ENCODE results near the gene MS4A14. TPM values are rescaled to one million over a fixed set of nuclear protein-coding genes. Genes with fewer than 3 reads are reported as not detected.
"Not testable (repeated sequence)": the region's sequence is repeated elsewhere in the genome, so short reads cannot be mapped to it uniquely, and the experiment has no call there.

Gene MS4A14
- total and polyA plus RNA-seq, 2 of the 8 experiments (the other 6 are each of a cell fraction or from before 2014, with no cell fraction given) = not detected

GRCh38 chr11:60366262-60366904 is 29.9 kb upstream of the MS4A14 start:
- H3K4ac ChIP-seq (replicated peaks; ENCODE audit: insufficient read length, low read depth, low read length); H3K4me3 ChIP-seq (ENCODE audit: extremely low read depth in 1 of 4, insufficient read depth in 2 of 4, low read depth in 3 of 4, low read length in 4 of 4); H2AFZ ChIP-seq (ENCODE audit: low read length); H4K5ac ChIP-seq (ENCODE audit: insufficient read length, low read depth, low read length); H2AK5ac ChIP-seq (ENCODE audit: low read depth, low read length); H4K20me1 ChIP-seq (replicated peaks in 1 of 2; ENCODE audit: control insufficient read depth in 1 of 2, insufficient read depth in 2 of 2, low read length in 2 of 2); H2BK5ac ChIP-seq (ENCODE audit: low read depth, low read length); POLR2A ChIA-PET (ENCODE audit: partially characterized antibody); H4K8ac ChIP-seq (ENCODE audit: extremely low read depth, insufficient read depth, low read length); H3K56ac ChIP-seq (replicated peaks; ENCODE audit: insufficient read length, low read depth, low read length); H3K23me2 ChIP-seq (ENCODE audit: low read depth, low read length); H4K91ac ChIP-seq (replicated peaks; ENCODE audit: insufficient read length, low read length); H2BK20ac ChIP-seq (ENCODE audit: low read length); H3K27me3 ChIP-seq (replicated peaks in 1 of 4; ENCODE audit: control insufficient read depth in 3 of 4, extremely low read depth in 1 of 4, insufficient read depth in 3 of 4, low read length in 3 of 4); H3K23ac ChIP-seq (ENCODE audit: insufficient read length); H2BK12ac ChIP-seq (ENCODE audit: low read depth, low read length); H2BK120ac ChIP-seq (replicated peaks; ENCODE audit: low read depth, low read length); H3K36me3 ChIP-seq (ENCODE audit: control insufficient read depth in 2 of 4, insufficient read depth in 4 of 4, low read length in 3 of 4); FAIRE-seq; DNase-seq (ENCODE audit: low read depth in 1 of 2, low spot score in 2 of 2); H3K9ac ChIP-seq (replicated peaks in 1 of 4; ENCODE audit: extremely low read depth in 1 of 4, low read depth in 3 of 4, low read length in 3 of 4); H3K4me2 ChIP-seq (ENCODE audit: insufficient read depth in 1 of 2, low read depth in 2 of 2, low read length in 2 of 2); H3K18ac ChIP-seq (ENCODE audit: extremely low read depth, low read length); H3K9me3 ChIP-seq (ENCODE audit: insufficient read depth in 2 of 2, low read depth in 1 of 2, low read length in 1 of 2); H3K79me1 ChIP-seq (ENCODE audit: low read depth, low read length); H3K79me2 ChIP-seq (ENCODE audit: control insufficient read depth in 1 of 2, insufficient read depth in 2 of 2, low read length in 2 of 2); H3K14ac ChIP-seq (ENCODE audit: insufficient read length); H2BK15ac ChIP-seq (ENCODE audit: low read length); H3K27ac ChIP-seq (ENCODE audit: low read depth, low read length): not testable (repeated sequence)
- WGBS, 2 experiments (ENCODE audit: extremely low coverage in 1 of 2, insufficient coverage in 1 of 2, insufficient read length in 1 of 2, insufficient replicate concordance in 2 of 2, low coverage in 1 of 2, low lambda C conversion rate in 2 of 2, missing lambda C conversion rate in 1 of 2) = 89 to 100% methylated on average over 1 to 15 of the region's 15 CpGs
- CTCF ChIA-PET (ENCODE audit: partially characterized antibody) = interaction anchor here (0.7 to 13.3 kb wide), 8 partner anchors 20 to 253 kb away, joined by 3 to 115 read pairs (median 3); no protein-coding TSS in a partner anchor
- H3K4me1 ChIP-seq (replicated peaks in 1 of 4; ENCODE audit: control insufficient read depth in 3 of 4, insufficient read depth in 4 of 4, low read length in 3 of 4) = peaks cover 0 to 15% (median 4%) of the 10 kb centered on the region in 4 experiments; a peak in 4 of 7 replicates

Measured in H1 (cell line).